ENCODE results near the gene MCM5.

DNA sequence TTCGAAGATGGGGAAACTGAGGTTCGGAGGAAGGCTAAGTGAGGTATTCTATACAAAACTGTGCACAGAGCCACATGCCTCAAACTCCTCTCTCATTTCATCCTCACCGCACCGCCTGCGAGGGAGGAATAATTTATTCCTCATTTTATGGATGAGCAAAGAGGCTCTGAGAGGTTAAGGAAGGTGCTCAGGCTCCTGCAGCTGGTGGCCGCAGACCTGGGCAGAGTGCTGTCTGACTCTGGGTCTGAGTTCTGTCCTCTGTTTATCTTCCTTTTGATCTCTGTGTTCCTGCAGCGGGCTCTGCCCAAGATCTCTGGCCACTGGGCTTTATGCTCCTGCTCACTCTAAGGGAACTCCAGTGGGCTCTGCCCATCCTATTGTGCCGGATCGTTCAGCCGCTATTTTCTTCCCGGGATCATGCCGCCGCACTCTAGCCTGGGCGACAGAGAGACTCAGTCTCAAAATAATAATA, 59.5 kb downstream of the MCM5 start:
- TF ChIP-seq, protein P1, sequence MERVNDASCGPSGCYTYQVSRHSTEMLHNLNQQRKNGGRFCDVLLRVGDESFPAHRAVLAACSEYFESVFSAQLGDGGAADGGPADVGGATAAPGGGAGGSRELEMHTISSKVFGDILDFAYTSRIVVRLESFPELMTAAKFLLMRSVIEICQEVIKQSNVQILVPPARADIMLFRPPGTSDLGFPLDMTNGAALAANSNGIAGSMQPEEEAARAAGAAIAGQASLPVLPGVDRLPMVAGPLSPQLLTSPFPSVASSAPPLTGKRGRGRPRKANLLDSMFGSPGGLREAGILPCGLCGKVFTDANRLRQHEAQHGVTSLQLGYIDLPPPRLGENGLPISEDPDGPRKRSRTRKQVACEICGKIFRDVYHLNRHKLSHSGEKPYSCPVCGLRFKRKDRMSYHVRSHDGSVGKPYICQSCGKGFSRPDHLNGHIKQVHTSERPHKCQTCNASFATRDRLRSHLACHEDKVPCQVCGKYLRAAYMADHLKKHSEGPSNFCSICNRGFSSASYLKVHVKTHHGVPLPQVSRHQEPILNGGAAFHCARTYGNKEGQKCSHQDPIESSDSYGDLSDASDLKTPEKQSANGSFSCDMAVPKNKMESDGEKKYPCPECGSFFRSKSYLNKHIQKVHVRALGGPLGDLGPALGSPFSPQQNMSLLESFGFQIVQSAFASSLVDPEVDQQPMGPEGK (CRISPR knock-in tag; IDR thresholded peaks at IDR 0.05), result no peak
- TF ChIP-seq, protein P2, sequence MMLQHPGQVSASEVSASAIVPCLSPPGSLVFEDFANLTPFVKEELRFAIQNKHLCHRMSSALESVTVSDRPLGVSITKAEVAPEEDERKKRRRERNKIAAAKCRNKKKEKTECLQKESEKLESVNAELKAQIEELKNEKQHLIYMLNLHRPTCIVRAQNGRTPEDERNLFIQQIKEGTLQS (CRISPR knock-in tag; IDR thresholded peaks at IDR 0.05), result no peak
- TF ChIP-seq, protein P3, sequence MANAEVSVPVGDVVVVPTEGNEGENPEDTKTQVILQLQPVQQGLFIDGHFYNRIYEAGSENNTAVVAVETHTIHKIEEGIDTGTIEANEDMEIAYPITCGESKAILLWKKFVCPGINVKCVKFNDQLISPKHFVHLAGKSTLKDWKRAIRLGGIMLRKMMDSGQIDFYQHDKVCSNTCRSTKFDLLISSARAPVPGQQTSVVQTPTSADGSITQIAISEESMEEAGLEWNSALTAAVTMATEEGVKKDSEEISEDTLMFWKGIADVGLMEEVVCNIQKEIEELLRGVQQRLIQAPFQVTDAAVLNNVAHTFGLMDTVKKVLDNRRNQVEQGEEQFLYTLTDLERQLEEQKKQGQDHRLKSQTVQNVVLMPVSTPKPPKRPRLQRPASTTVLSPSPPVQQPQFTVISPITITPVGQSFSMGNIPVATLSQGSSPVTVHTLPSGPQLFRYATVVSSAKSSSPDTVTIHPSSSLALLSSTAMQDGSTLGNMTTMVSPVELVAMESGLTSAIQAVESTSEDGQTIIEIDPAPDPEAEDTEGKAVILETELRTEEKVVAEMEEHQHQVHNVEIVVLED (CRISPR knock-in tag; IDR thresholded peaks at IDR 0.05; ENCODE audit: borderline replicate concordance), result no peak
- TF ChIP-seq KAT2B (IDR thresholded peaks at IDR 0.05; ENCODE audit: borderline replicate concordance, low read depth, low read length) (no peak), SP5 (CRISPR knock-in tag; IDR thresholded peaks at IDR 0.05; ENCODE audit: borderline replicate concordance, low read depth) (no peak), EZH2 (conservative IDR thresholded peaks at IDR 0.05; ENCODE audit: low read depth, low read length) (no peak), MAFK (conservative IDR thresholded peaks at IDR 0.05 in 1 of 2, IDR thresholded peaks at IDR 0.05 in 1 of 2; ENCODE audit: low read length in 2 of 2) (no peak), ZNF256 (CRISPR knock-in tag; conservative IDR thresholded peaks at IDR 0.05) (no peak), ZNF292 (CRISPR knock-in tag; IDR thresholded peaks at IDR 0.05; ENCODE audit: borderline replicate concordance, low read depth) (no peak), GATAD1 (CRISPR knock-in tag; IDR thresholded peaks at IDR 0.05) (no peak)

Data from HepG2 (cell line).